ENCODE data around the gene LARGE2. TPM values are rescaled to one million over a fixed set of nuclear protein-coding genes. Genes with fewer than 3 reads are reported as not detected.

The LARGE2 gene
- total and polyA plus RNA-seq, 12 donors: 0.23 to 0.42 TPM; not detected in 10

- intact Hi-C loops (cut with DNase I): loop anchor here in 4 of 10 donors (10.0 kb wide), 1 partner anchor 125 kb away; no protein-coding TSS in a partner anchor
- no peak for ATAC-seq
- TF ChIP-seq CTCF (IDR thresholded peaks at IDR 0.05): no peak
- Histone ChIP-seq H3K27ac (no peak overlapping the region), H3K36me3 (peaks cover 0 to 86% (median 32%) of the 10 kb centered on the region in 9 donors), H3K27me3 (no peaks in the 10 kb centered on the region), H3K4me3 (no peak overlapping the region), H3K9me3 (no peaks in the 10 kb centered on the region), H3K4me1 (peaks cover 0 to 26% (median 6%) of the 10 kb centered on the region in 9 donors)
- no peak for DNase-seq
- WGBS, 2 donors: 70% methylated on average over 7 of the region's 7 CpGs
These were observed 42.4 kb upstream of the LARGE2 start for GRCh38 chr11:45879803-45880686.

GRCh38 chr11:45880772-45881570 is 41.5 kb upstream of the LARGE2 start:
- WGBS, 2 donors: 69 to 70% methylated on average over 15 of the region's 15 CpGs

GRCh38 chr11:45881708-45882368 is 40.6 kb upstream of the LARGE2 start:
- Histone ChIP-seq H3K27me3 (peaks cover 0 to 13% (median 0%) of the 10 kb centered on the region in 7 donors), H3K36me3 (peaks cover 0 to 68% (median 32%) of the 10 kb centered on the region in 9 donors), H3K4me1 (peaks cover 0 to 25% (median 10%) of the 10 kb centered on the region in 9 donors), H3K4me3 (no peak overlapping the region), H3K9me3 (no peaks in the 10 kb centered on the region), H3K27ac (no peak overlapping the region)
- intact Hi-C loops (cut with DNase I): no loop called here
- TF ChIP-seq CTCF (IDR thresholded peaks at IDR 0.05): no peak
- WGBS, 2 donors: 59 to 70% methylated on average over 6 of the region's 6 CpGs
- ATAC-seq (no peak), DNase-seq (no peak)

More at GRCh38 chr11:45880772-45881570, 41.5 kb upstream of the LARGE2 start:
- H3K36me3 ChIP-seq: peaks cover 0 to 77% (median 32%) of the 10 kb centered on the region in 9 donors
- DNase-seq (no peak), ATAC-seq (peak in 1 of 8 donors; percentile 5)
- H3K27ac ChIP-seq: no peak overlapping the region
- no peak overlapping the region for H3K4me3 ChIP-seq
- peaks cover 0 to 4% (median 0%) of the 10 kb centered on the region in 7 donors for H3K27me3 ChIP-seq
- intact Hi-C loops (cut with DNase I): no loop called here
- H3K4me1 ChIP-seq: peaks cover 0 to 31% (median 8%) of the 10 kb centered on the region in 9 donors
- no peaks in the 10 kb centered on the region for H3K9me3 ChIP-seq
- no peak for TF ChIP-seq CTCF (IDR thresholded peaks at IDR 0.05)

Data from heart right ventricle (tissue), 16 donors.